DOHH2 (cell line): ENCODE data around the gene TREH.

Source experiments
- H3F3A ChIP-seq: fragments of 200-600 bp; sonication (generic), shearing (Covaris generic); 2 replicates; pipeline ENCODE4 v1.6.0; 2016; ENCODE audit warnings: antibody characterized with exemption, mild to moderate bottlenecking; ENCODE audit not compliant: control insufficient read depth, insufficient read depth
- H3K27ac ChIP-seq: fragments of 200-600 bp; sonication (generic); 2 replicates; pipeline ENCODE4 v1.5.1; 2014; ENCODE audit warnings: low read depth, mild to moderate bottlenecking, low read length, moderate library complexity
- H3K27me3 ChIP-seq: fragments of 200-600 bp; sonication (generic); 2 replicates; pipeline ENCODE4 v1.6.1; 2014; ENCODE audit warnings: mild to moderate bottlenecking, low read length, mixed read lengths; ENCODE audit not compliant: control insufficient read depth
- H3K36me3 ChIP-seq: fragments of 200-600 bp; sonication (generic); 2 replicates; pipeline ENCODE4 v1.6.1; 2014; ENCODE audit warnings: mild to moderate bottlenecking, low read length, moderate library complexity, mixed read lengths; ENCODE audit not compliant: control insufficient read depth
- H3K4me1 ChIP-seq: fragments of 200-600 bp; sonication (generic); 2 replicates; pipeline ENCODE4 v1.6.1; 2014; ENCODE audit warnings: mild to moderate bottlenecking, low read length, mixed read lengths; ENCODE audit not compliant: control insufficient read depth
- H3K4me2 ChIP-seq: fragments of 200-600 bp; sonication (generic); 2 replicates; pipeline ENCODE4 v1.6.0; 2014; ENCODE audit warnings: mild to moderate bottlenecking, low read length, moderate library complexity
- H3K4me3 ChIP-seq: fragments of 200-600 bp; sonication (generic); 2 replicates; pipeline ENCODE4 v1.5.1; 2014; ENCODE audit warnings: mild to moderate bottlenecking, low read length, mixed read lengths
- H3K79me2 ChIP-seq: fragments of 200-600 bp; sonication (generic); 2 replicates; pipeline ENCODE4 v1.6.1; 2014; ENCODE audit warnings: mild to moderate bottlenecking, low read length, mixed read lengths; ENCODE audit not compliant: control insufficient read depth
- H3K9me2 ChIP-seq: fragments of 200-600 bp; sonication (generic); replicated peaks from 2 replicates; pipeline ENCODE4 v1.6.1; 2014; ENCODE audit warnings: mild to moderate bottlenecking, low read length, mixed read lengths; ENCODE audit not compliant: control insufficient read depth
- H3K9me3 ChIP-seq: fragments of 200-600 bp; sonication (generic); 2 replicates; pipeline ENCODE4 v1.6.1; 2014; ENCODE audit warnings: antibody characterized with exemption, low read length, mixed read lengths; ENCODE audit not compliant: control insufficient read depth, insufficient read depth
- H4K20me1 ChIP-seq: fragments of 200-600 bp; sonication (generic); 2 replicates; pipeline ENCODE4 v1.6.0; 2014; ENCODE audit warnings: low read depth, mild to moderate bottlenecking, antibody characterized with exemption, low read length, moderate library complexity; ENCODE audit not compliant: control insufficient read depth, insufficient read depth
- EZH2phosphoT487 ChIP-seq: fragments of 200-600 bp; sonication (generic); IDR thresholded peaks from 2 replicates; pipeline ENCODE4 v1.6.1; 2017; ENCODE audit warnings: borderline replicate concordance, mild to moderate bottlenecking, antibody characterized with exemption, low read length, moderate library complexity, mixed read lengths
- TF ChIP-seq, protein P1 (sequence below): fragments of 200-600 bp; sonication (generic); IDR thresholded peaks from one replicate; pipeline ENCODE4 v1.5.1; 2014; ENCODE audit warnings: antibody characterized with exemption, mild to moderate bottlenecking, low read depth, low read length; ENCODE audit not compliant: poor library complexity, severe bottlenecking

The TREH gene

GRCh38 chr11:118705791-118706545, 26.5 kb upstream of the TREH start:
- Histone ChIP-seq H3K27me3 (peaks cover 5% of the 10 kb centered on the region), H3K9me2 (no peaks in the 10 kb centered on the region), H3K36me3 (no peaks in the 10 kb centered on the region), H4K20me1 (no peaks in the 10 kb centered on the region), H3K79me2 (no peaks in the 10 kb centered on the region), H3K4me1 (peaks cover 19% of the 10 kb centered on the region), H3K4me3 (no peak overlapping the region), H3K27ac (no peak overlapping the region), H3F3A (no peaks in the 10 kb centered on the region), H3K9me3 (no peaks in the 10 kb centered on the region), H3K4me2 (0 out of 2 replicates have a peak overlapping the region, but pooled peaks have one; percentile 39)
- TF ChIP-seq EZH2phosphoT487 = no peak
- TF ChIP-seq, protein P1, sequence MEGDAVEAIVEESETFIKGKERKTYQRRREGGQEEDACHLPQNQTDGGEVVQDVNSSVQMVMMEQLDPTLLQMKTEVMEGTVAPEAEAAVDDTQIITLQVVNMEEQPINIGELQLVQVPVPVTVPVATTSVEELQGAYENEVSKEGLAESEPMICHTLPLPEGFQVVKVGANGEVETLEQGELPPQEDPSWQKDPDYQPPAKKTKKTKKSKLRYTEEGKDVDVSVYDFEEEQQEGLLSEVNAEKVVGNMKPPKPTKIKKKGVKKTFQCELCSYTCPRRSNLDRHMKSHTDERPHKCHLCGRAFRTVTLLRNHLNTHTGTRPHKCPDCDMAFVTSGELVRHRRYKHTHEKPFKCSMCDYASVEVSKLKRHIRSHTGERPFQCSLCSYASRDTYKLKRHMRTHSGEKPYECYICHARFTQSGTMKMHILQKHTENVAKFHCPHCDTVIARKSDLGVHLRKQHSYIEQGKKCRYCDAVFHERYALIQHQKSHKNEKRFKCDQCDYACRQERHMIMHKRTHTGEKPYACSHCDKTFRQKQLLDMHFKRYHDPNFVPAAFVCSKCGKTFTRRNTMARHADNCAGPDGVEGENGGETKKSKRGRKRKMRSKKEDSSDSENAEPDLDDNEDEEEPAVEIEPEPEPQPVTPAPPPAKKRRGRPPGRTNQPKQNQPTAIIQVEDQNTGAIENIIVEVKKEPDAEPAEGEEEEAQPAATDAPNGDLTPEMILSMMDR = no peak

DNA sequence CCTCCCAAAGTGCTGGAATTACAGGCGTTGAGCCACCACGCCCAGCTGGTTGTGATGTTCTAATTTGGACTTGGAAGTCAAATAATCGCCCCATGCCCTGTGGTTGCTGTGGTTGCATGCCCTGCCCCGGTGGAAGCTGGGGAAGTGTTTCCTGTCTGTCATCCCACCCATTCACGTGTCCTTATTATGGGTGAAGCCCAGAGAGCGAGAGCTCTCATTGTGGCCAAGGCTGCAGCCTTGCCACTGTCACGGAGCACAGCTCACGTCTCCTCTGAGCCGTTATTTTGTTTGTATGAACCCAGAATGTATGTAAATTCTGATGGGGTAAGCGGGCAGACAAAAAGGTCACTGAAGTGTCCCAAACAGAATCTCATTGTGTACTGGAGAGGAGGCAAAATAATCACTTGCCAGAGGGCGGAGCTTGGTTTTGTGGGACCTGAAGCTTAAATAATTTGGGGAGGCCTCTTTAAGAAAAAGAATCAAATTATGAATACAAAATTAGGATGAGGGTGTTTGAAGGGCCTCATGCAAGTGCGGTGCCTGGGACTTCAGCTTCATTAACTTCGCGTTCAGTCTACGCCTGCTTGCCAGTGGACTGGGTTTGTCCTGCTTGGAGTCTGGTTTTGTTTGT, 25.8 kb upstream of the TREH start:
- no peak for TF ChIP-seq EZH2phosphoT487
- TF ChIP-seq, protein P1 = no peak
- Histone ChIP-seq H3K36me3 (no peaks in the 10 kb centered on the region), H3K9me2 (no peaks in the 10 kb centered on the region), H3K4me3 (no peak overlapping the region), H3F3A (no peaks in the 10 kb centered on the region), H4K20me1 (no peaks in the 10 kb centered on the region), H3K4me2 (peak overlapping the region; percentile 39; the same call in 1 of the 2 replicates), H3K79me2 (no peaks in the 10 kb centered on the region), H3K9me3 (no peaks in the 10 kb centered on the region), H3K27ac (no peak overlapping the region), H3K27me3 (peaks cover 3% of the 10 kb centered on the region; the same call in 1 of the 2 replicates), H3K4me1 (peaks cover 21% of the 10 kb centered on the region)

GRCh38 chr11:118703563-118704106, 24.2 kb upstream of the TREH start:
- TF ChIP-seq EZH2phosphoT487 = no peak
- TF ChIP-seq, protein P1 = no peak

More at GRCh38 chr11:118703563-118704106, 24.2 kb upstream of the TREH start:
- no peak overlapping the region for H3K4me3 ChIP-seq
- no peaks in the 10 kb centered on the region for H4K20me1 ChIP-seq
- no peak overlapping the region for H3K4me2 ChIP-seq
- peaks cover 26% of the 10 kb centered on the region for H3K4me1 ChIP-seq
- no peaks in the 10 kb centered on the region for H3K9me2 ChIP-seq
- no peaks in the 10 kb centered on the region for H3K9me3 ChIP-seq
- H3F3A ChIP-seq = no peaks in the 10 kb centered on the region
- H3K27ac ChIP-seq = no peak overlapping the region
- H3K27me3 ChIP-seq = peaks cover 3% of the 10 kb centered on the region; the same call in 1 of the 2 replicates
- H3K79me2 ChIP-seq = no peaks in the 10 kb centered on the region
- H3K36me3 ChIP-seq = no peaks in the 10 kb centered on the region
